Tibial nerve (tissue), 4 donors: Measurements from ENCODE around the gene NPY1R. TPM values are rescaled to one million over a fixed set of nuclear protein-coding genes. Genes with fewer than 3 reads are reported as not detected.

Experiments used
- DNase-seq, 2 donors: peaks; one replicate each; pipeline ENCODE4 v3.0.0-alpha.2; 2019; ENCODE audit warnings: low spot score in 2 of 2
- H3K27ac ChIP-seq, 4 donors: fragments of 200-600 bp; sonication (generic) in 3 of 4; one replicate each; pipeline ENCODE4 v1.5.1; 2017 to 2019; ENCODE audit warnings: mild to moderate bottlenecking in 1 of 4
- H3K27me3 ChIP-seq, 2 donors: fragments of 200-600 bp; sonication (generic) in 1 of 2; one replicate each; pipeline versions ENCODE4 v1.5.1 to v1.6.0; 2017 to 2019
- H3K36me3 ChIP-seq, 3 donors: fragments of 200-600 bp; sonication (generic); one replicate each; pipeline ENCODE4 v1.5.1; 2018 to 2019
- H3K4me1 ChIP-seq, 4 donors: fragments of 200-600 bp; sonication (generic) in 3 of 4; one replicate each; pipeline ENCODE4 v1.5.1; 2017 to 2019
- H3K4me3 ChIP-seq, 4 donors: fragments of 200-600 bp; sonication (generic) in 3 of 4; one replicate each; pipeline ENCODE4 v1.5.1; 2017 to 2019; ENCODE audit warnings: mild to moderate bottlenecking in 1 of 4, moderate library complexity in 1 of 4
- H3K9me3 ChIP-seq, 4 donors: fragments of 200-600 bp; sonication (generic) in 3 of 4; one replicate each; pipeline ENCODE4 v1.5.1; 2017 to 2019
- CTCF ChIP-seq, 5 experiments: fragments of 200-600 bp in 3 of 5; fragments of 450-650 bp in 2 of 5; sonication (generic) in 3 of 5; IDR thresholded peaks; one replicate each; pipeline ENCODE4 v1.5.1; 2016 to 2019; ENCODE audit warnings: antibody characterized with exemption in 5 of 5, mild to moderate bottlenecking in 3 of 5, moderate library complexity in 2 of 5
- EP300 ChIP-seq, 2 donors: sonication (generic); formaldehyde crosslinking; IDR thresholded peaks; one replicate each; pipeline ENCODE4 v1.6.1; 2017; ENCODE audit warnings: antibody characterized with exemption in 2 of 2, mild to moderate bottlenecking in 1 of 2
- POLR2A ChIP-seq, 2 donors: fragments of 450-650 bp; IDR thresholded peaks; one replicate each; pipeline ENCODE4 v1.6.1; 2017; ENCODE audit warnings: antibody characterized with exemption in 2 of 2, mild to moderate bottlenecking in 2 of 2, moderate library complexity in 2 of 2
- WGBS, 2 donors: methylation state at CpG; one replicate each; pipeline ENCODE4 v1.1.5; 2018; 5-methylcytosine and 5-hydroxymethylcytosine counted together
- total RNA-seq, 4 donors: library from RNA; depleted of rRNA; stranded (reverse); fragments of >200 nt; gene quantifications; one replicate each; pipeline ENCODE4 v1.1.0, GENCODE V29; 2016

The NPY1R gene
- total RNA-seq, 4 donors from 2014 or later: 3.6 to 9.4 (median 6.6) TPM

GRCh38 chr4:163279713-163280112, 52.7 kb downstream of the NPY1R start:
- TF ChIP-seq EP300 (IDR thresholded peaks at IDR 0.05) (no peak), CTCF (IDR thresholded peaks at IDR 0.05) (no peak), POLR2A (IDR thresholded peaks at IDR 0.05) (no peak)
- no peak overlapping the region for H3K27ac ChIP-seq
- H3K4me3 ChIP-seq: no peak overlapping the region
- H3K27me3 ChIP-seq: no peaks in the 10 kb centered on the region
- WGBS, 2 donors: 84 to 89% methylated on average over 5 of the region's 5 CpGs
- H3K36me3 ChIP-seq: no peaks in the 10 kb centered on the region
- H3K9me3 ChIP-seq: peaks cover 0 to 4% (median 1%) of the 10 kb centered on the region in 4 donors
- DNase-seq: no peak
- no peaks in the 10 kb centered on the region for H3K4me1 ChIP-seq

GRCh38 chr4:163274861-163275260, 57.5 kb downstream of the NPY1R start:
- H3K27me3 ChIP-seq: no peaks in the 10 kb centered on the region
- TF ChIP-seq CTCF (IDR thresholded peaks at IDR 0.05) (no peak), POLR2A (IDR thresholded peaks at IDR 0.05) (no peak), EP300 (IDR thresholded peaks at IDR 0.05) (no peak)
- DNase-seq: no peak
- no peak overlapping the region for H3K4me3 ChIP-seq
- no peaks in the 10 kb centered on the region for H3K4me1 ChIP-seq
- no peak overlapping the region for H3K27ac ChIP-seq
- 80 to 92% methylated on average over 3 of the region's 3 CpGs for WGBS, 2 donors
- no peaks in the 10 kb centered on the region for H3K36me3 ChIP-seq
- no peaks in the 10 kb centered on the region for H3K9me3 ChIP-seq

Other genes starting within 250 kb of the NPY1R start
- gene NAF1, start 165.7 kb downstream of the NPY1R start, total RNA-seq: 10 to 100 TPM; 30.9 to 50.0 (median 34.1) TPM
- 1 to 10 TPM in 1 of 4 donors, under 1 TPM in 3; 0.21 to 1.1 (median 0.65) TPM for gene NPY5R, start 11.3 kb upstream of the NPY1R start, total RNA-seq
- gene TKTL2, start 141.2 kb upstream of the NPY1R start, total RNA-seq: not detected
- 10 to 100 TPM; 14.5 to 39.9 (median 27.2) TPM for gene TMA16, start 162.1 kb upstream of the NPY1R start, total RNA-seq